Coronary artery (tissue), 2 donors: ENCODE data around the gene TXNL1.
A peak's percentile ranks its signal among the peaks of the same experiment; 100 is the strongest.

Source experiments
- DNase-seq: peaks from one replicate; pipeline ENCODE4 v3.0.0-alpha.2; 2017; ENCODE audit warnings: low spot score
- H3K27ac ChIP-seq, 2 donors: fragments of 200-600 bp; sonication (generic); one replicate each; pipeline ENCODE4 v1.5.1; 2016 to 2019
- H3K4me3 ChIP-seq: fragments of 200-600 bp; sonication (generic); 2 replicates; pipeline ENCODE4 v1.5.1; 2016; ENCODE audit warnings: mild to moderate bottlenecking, moderate library complexity
- CTCF ChIP-seq: fragments of 200-600 bp; sonication (generic); IDR thresholded peaks from one replicate; pipeline ENCODE4 v1.5.1; 2019; ENCODE audit warnings: antibody characterized with exemption

TXNL1 gene

GRCh38 chr18:56570978-56571377, 67.4 kb downstream of the TXNL1 start:
- no peak for TF ChIP-seq CTCF
- no peak for DNase-seq
- H3K27ac ChIP-seq, result no peak overlapping the region
- no peak overlapping the region for H3K4me3 ChIP-seq

GRCh38 chr18:56569416-56569815, 69.0 kb downstream of the TXNL1 start:
- DNase-seq, result no peak
- H3K27ac ChIP-seq, result no peak overlapping the region
- TF ChIP-seq CTCF, result no peak
- no peak overlapping the region for H3K4me3 ChIP-seq

GRCh38 chr18:56568986-56569385, 69.4 kb downstream of the TXNL1 start:
- no peak for DNase-seq
- Histone ChIP-seq H3K4me3 (no peak overlapping the region), H3K27ac (no peak overlapping the region)
- no peak for TF ChIP-seq CTCF

GRCh38 chr18:56565551-56566345, 72.6 kb downstream of the TXNL1 start:
- H3K4me3 ChIP-seq, result no peak overlapping the region
- DNase-seq, result no peak
- TF ChIP-seq CTCF, result no peak
- peak overlapping the region in 1 of 2 donors; percentile 1 for H3K27ac ChIP-seq

- no peak overlapping the region for H3K27ac ChIP-seq
- DNase-seq, result no peak
- H3K4me3 ChIP-seq, result no peak overlapping the region
- no peak for TF ChIP-seq CTCF
These were observed 73.3 kb downstream of the TXNL1 start for GRCh38 chr18:56565046-56565445.

GRCh38 chr18:56563568-56563967, 74.8 kb downstream of the TXNL1 start:
- H3K27ac ChIP-seq, result no peak overlapping the region
- no peak for TF ChIP-seq CTCF
- DNase-seq, result no peak
- H3K4me3 ChIP-seq, result no peak overlapping the region

GRCh38 chr18:56562479-56562878, 75.9 kb downstream of the TXNL1 start:
- Histone ChIP-seq H3K27ac (peak overlapping the region in 1 of 2 donors; percentile 2), H3K4me3 (no peak overlapping the region)
- DNase-seq, result no peak
- TF ChIP-seq CTCF, result no peak
